Esophagus mucosa (tissue), 1 donor: ENCODE measurements around the gene PSTPIP1. TPM values are rescaled to one million over a fixed set of nuclear protein-coding genes. Genes with fewer than 3 reads are reported as not detected.
A peak's percentile ranks its signal among the peaks of the same experiment; 100 is the strongest.

Experiments used
- ATAC-seq: fragments of 200-7000 bp; cut with Tn5 transposase; one replicate; pipeline ENCODE4 v1.9.1; 2020
- total RNA-seq: library from RNA; stranded (reverse); gene quantifications from one replicate; pipeline ENCODE4 v1.2.4, GENCODE V29; 2023
- donor health status: DM: yes; HTN: yes; CAD: no.

PSTPIP1 gene
- total RNA-seq, 1 donor from 2014 or later: 1.3 TPM

DNA sequence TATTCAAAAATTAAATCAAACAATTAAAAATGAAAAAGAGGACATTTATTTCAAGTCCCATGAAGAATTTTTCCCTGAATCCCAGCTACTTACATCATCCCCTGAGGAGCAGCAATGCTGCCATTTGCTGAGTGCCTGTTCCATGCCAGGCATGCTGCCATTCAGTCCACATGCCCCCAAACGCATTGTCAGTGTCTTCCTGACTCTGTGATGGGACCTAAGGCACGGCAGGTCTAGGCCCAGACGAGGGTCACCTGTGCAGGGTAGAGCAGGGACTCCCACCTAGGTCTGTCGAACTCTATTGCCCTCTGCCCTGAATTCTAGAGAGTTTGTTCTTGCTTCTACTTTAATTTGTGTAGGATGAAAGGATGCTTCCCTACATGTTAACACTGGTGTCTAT, 7.0 kb downstream of the PSTPIP1 start:
- no peak for ATAC-seq

DNA sequence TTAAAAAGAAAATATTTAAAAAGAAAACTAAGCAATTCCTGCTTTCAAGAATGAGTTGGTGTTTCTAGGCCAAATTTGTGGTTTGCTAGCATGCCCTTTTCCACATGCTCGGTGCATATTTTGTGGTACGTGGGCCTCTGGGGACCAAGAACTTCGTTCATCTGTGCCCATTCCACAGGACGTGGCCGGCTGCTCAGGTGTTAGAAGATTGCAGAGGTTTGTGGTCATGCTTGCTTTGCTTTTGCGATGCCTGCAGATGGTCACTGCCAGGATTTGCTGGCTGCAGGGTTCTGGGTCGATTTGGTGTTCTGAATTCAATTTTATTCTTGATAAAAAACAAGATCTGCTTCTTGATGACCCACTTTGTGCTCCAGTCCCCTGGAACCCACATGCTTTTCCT, 7.5 kb downstream of the PSTPIP1 start:
- no peak for ATAC-seq

DNA sequence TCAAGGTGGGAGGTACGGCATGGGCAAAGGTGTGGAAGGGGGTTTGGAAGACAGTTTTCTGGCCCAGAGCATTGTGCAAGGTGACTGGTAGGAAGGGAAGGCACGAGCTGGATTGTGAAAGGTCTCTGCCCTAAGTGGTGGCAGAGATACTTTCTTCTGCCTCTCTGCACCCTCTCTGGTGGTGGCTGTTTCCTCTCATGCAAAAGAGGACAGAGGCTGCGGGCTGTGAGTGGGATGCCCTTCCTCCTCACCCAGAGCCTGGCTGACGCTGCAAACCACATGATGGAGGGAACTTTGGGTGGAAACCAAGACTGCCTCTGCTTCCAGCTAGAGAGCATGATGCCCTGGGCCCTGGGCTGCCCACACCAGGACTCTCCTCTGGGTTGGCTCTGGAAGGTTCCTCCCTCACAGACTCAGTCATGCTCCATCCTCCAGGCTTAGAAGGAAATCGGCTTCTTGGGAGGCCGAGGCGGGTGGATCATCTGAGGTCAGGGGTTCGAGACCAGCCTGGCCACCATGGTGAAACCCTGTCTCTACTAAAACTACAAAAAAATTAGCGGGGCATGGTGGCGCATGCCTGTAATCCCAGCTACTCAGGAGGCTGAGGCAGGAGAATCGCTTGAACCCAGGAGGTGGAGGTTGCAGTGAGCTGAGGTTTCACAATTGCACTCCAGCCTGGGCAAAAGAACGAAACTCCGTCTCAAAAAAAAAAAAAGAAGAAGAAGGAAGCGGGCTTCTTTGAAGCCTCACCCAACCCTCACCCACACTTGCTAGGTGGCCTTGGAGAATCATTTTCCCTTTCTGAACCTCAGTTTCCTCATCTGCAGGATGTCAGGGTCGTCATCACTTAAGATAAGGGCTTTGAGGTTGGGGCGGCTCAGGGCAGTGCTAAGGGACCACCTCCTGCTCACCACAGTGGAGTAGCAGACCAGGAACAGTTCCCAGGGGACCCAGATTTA, 8.3 kb downstream of the PSTPIP1 start:
- ATAC-seq: peak; percentile 57

DNA sequence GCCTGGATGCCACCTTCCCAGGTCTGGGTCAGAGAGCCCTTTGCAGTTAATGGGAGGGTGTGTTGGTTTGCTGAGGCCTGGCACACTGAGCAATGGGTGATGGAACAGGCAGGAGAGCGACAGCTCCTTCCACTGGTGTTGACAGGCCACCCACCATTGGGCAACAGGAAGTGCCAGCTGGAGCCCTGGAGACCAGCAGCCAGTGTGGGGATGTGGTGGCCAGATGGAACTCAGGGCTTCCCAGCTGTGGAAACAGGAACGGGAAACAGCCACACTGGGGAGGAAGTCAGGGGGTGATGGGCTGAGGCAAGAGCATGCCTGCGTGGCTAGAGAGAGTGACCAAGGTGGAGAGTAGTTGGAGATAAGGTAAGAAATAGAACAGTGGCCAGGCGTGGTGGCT, 9.3 kb downstream of the PSTPIP1 start:
- peak; percentile 10 for ATAC-seq

DNA sequence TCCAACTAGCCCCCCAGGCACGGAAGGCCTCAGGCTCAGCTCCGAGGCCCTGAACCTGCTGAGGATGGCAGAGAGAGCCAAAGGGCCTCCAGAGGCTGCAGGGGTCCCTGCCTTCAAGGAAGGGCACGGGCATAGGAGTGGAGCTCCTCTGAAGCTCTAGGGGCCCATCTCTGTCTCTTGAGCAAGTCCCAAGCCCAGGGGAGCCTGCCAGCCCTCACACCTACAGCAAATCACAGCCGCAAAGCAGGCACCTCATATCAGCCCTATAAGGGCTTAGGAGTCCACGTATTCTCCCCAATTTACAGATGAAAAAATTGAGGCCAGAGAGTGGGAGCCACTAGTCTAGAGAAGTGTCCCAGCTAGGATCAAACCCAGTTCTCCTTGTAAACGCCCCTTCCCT, 14.2 kb downstream of the PSTPIP1 start:
- ATAC-seq: no peak

DNA sequence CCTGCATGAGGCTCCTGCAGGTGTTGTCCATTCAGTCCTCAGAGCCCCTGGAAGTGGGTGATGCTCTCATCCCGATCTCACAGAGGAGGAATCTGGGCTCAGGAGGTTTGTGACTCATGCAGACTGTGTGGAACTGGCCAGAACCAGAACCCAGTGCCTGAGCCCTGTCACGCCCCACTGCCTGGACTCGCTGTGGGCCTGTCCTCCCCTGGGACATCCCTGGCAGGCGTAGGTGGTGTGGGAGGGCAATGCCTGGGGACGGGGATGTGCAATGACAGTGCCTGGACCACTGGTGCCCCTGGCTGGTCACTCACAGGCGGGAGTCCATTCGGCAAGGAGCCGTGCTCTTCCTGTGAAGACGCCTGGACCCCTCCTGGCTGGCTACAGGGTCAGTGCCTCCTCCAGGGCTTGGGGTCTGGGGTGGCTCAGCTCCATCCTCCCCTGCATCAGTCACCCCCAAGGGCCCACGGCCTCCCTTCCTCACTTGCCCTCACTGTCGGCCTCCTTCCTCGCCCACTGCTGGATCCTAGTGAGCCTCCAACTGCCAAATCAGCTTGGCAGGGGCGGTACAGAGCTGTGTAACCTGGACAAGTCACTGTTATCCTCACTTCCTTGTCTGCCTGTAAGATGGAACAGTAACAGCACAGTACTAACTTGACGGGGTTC, 14.9 kb downstream of the PSTPIP1 start:
- peak; percentile 6 for ATAC-seq

DNA sequence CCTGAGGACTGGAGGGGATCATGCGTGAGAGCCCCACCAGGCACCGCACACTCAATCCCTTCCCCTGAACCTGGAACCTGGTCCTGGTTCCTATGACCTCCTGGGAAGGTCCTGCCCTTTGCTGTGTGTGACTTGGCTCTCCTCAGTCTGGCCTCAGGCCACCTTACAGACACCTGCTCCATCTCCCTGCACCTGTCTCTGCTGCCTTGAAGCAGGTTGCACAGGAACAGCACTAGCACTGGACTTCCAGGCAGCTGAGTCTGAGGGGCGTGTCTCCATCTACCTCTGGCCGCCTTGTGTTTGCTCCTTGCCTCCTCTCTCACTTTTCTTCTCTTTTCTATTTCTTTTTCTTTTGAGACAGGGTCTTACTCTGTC, 15.4 kb downstream of the PSTPIP1 start:
- no peak for ATAC-seq

DNA sequence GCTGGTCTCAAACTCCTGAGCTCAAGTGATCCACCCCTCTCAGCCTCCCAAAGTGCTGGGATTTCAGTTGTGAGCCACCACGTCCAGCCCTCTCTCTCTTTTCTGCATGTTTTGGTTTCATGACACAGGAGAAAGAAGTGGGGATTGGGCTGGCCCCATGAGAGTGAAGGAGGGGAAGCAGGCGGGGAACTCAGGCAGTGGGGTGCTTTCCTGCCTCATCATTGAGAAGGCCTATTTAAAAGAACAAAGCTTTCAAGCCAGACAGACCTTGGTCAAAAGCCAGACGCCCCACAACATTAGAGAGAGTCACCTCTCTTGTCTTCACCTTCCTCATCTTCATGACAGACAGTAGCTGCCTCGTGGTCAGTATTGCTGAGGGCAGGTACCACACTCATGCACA, 15.9 kb downstream of the PSTPIP1 start:
- ATAC-seq: no peak

DNA sequence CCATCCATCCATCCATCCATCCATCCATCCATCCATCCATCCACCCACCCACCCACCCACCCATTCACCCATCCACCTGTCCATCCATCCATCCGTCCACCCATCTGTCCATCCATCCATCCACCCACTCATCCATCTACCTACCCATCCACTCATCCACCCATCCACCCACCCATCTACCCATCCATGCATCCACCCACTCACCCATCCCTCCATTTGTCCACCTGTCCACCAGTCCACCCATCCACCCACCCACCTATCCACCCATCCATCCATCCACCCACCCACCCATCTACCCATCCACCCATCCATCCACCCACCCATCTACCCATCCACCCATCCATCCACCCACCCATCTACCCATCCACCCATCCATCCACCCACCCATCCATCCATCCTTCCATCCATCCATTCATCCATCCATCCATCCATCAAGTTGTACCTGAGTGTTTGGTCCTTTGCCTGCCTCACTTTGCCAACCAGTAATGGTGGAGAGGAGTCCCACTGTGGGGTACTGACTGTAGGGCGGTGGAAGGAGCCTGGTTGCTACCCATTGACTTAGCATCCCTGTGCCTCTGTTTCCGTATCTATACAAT, 17.3 kb downstream of the PSTPIP1 start:
- no peak for ATAC-seq

DNA sequence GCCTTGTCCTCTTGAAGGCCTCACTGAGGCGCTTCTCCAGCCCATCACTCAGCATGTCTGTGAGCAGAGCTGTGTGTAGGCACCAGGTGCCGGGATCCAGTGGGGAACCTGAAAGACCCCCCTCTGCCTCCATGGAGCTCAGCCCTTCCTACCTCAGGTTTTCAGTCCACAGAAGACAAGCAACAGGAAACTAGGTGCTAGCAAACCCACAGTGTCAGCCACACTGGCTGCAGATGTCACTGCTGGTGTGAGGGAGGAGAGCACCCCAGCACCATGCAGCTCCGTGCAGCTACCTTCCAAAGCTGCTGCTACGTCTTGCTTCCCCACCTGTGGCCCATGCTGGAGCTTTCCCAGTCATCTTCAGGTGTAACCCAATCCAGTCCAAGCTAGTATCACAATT, 17.9 kb downstream of the PSTPIP1 start:
- no peak for ATAC-seq

DNA sequence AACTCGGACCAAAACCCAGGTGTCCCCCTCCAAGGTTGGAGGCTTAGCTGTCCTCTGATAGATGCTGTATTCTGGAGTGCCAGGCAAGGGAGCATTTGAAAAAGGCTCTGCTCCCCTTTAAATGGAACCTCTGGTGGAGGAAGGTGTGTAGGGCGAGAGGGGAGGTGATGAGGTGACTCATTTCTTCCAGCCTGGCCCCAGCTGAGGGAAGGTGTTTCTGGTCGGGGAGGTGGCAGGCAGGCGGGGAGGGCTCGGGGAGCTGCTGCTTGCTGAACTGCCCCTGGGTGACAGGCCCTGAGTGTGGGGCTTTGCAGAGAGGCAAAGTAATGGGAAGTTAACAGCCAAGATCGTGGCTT, 18.8 kb downstream of the PSTPIP1 start:
- ATAC-seq: peak; percentile 48

DNA sequence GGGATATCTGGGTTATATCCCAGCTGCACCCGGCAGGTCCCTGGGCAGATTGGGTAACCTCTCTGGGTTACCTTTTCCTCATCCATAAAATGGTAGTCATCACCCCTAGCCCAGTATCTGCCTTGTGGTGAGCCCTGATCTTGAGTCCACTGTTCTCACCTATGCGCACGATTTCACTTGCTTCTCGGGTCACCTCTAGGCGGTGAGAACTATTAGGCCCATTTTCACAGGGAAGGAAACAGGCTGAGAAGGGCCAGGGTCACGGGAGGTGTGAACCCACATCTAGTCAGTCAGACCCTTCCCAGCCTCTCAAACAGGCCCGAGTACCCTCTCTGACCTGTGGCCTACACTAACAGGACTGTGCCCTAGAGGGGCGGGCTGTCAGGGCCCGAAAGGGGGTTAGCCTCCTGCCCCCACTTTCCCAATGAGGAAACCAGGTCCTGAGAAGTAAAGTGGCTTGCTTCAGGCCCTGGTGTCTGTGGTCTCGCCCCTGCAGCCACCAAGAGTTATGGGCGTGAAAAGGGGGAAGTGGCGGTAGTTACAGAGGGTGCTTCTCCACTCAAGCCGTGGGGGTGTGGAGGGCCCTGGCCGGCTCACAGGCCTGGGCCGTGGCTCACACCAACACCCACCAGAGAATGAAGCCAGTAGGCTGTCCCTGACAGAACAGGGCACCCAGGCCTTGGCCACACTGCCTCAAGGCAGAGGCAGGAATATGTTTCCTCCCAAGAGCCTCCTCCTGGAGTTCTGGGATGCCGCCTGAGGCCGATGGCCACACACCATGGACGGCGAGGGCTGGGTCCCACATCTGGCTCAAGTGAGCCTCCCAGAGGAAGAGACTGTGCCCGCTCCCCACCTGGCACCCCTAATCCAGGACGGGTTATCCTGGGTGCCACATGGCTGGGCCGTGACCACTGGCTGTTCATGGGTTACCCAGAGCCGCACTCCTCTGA, 19.5 kb downstream of the PSTPIP1 start:
- ATAC-seq: peak; percentile 4

DNA sequence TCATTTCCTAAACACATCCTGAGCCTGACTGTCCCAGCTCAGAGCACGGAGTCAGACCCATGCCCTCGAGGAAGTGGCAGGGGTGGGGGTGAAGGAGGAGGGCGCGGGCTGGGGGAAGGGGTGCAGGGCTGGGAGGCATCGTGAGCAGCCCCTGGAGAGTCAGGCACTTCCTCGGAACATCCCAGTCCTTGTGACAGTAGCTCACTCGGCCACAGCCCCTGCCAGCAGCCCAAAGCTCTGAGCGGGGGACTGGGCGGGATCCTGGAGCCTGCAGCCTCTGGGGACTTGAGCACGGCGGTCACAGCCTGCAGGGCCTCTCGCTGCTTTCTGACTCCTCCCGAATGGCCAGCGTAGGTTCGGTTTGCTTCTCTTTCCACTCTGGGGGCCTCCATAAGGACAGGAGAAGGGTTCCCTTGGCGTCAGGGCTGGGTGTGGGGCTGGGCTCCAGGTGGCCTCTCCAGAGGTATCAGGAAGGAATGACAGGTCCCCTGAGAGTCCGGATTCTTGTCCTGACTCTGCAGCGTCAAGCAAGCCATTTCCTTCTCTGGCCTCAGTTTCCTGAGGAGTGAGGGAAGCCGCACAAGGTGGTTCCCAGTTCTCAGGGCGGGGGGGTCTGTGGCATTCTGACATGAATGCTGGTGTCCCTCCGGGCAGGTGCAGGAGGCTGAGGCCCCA, 20.9 kb downstream of the PSTPIP1 start:
- ATAC-seq: no peak

DNA sequence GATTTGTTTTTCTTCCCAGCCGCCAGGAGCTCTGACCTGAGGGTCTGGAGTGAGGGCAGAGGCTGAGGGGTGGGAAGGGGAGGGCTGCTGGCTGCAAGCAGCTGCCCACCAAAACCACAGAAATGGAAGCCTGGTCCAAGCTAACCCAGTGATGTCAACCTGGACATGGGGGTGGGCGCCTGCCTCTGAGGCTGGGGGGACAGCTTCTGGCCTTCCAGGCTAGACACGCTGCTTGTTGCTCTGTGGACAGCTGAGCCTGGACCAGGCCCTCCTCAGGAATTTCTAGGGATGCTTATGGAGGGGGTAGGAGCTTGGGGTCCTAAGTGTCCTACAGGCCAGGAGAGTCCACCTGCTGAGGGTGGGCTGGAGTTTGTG, 21.4 kb downstream of the PSTPIP1 start:
- ATAC-seq: no peak

DNA sequence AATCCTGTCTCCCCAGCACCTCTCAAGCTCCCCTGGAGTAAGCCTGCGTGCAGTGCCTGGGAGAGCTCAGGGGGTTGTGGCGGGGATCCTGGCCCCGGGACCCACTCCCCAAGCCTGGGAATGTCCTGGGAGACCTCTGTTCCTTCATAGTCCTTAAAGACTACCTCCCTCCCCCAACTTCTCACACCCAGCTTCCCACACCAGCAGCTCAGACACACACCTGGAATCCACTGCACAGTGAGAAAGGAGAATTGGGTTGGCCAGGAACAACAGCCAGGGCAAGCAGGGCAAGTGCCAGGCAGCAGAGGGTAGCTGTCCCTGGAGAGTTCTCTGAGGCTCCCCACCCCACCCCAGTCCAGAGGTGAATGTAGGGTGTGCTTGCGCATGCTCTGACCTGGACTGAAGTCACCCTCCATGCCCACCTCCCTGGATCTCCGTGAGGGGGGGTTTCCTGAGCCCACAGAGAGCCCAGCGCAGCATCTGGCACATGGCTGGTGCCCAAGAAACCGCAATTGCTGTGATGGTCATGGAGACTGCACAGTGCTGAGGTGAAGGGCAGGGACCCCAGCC, 22.2 kb downstream of the PSTPIP1 start:
- no peak for ATAC-seq

DNA sequence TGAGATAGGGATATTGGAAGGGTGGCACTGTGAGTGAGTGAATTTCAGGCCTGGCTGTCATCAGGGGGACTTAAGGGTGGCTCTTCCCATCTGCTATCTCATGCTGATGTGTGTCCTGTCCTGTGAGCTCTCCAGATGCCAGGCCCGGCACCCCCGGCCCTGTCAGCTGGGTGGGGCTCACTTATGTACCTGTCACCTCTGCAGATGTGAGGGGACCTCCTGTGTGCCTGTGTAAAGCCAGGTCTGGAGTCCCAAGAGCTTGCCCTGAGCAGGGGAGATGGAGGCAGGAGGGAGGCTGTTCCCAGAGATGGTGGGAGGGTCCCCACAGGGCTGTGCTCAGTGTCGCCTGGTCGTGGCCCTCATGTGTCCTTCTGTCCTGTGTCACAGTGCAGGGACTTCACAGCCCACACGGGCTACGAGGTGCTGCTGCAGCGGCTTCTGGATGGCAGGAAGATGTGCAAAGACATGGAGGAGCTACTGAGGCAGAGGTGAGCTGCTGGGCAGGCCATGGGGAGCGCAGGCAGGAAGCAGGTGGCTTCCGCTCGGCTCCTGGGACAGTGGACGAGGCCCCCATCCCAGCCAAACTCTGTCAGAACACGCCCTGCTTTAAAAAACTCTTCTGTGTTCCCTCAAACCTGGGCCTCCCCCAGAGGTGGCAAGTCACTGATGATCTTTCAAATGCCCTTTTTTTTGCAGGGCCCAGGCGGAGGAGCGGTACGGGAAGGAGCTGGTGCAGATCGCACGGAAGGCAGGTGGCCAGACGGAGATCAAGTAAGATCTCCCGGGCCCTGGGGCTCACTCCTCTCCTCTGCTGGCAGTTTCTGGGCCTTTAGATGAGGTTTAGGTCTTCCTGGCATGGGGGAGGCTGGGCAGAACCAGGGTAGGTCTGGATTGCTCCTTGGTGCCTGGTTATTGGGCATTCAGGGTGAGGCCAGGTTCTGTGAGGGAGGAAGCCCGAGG, 23.1 kb downstream of the PSTPIP1 start:
- no peak for ATAC-seq

DNA sequence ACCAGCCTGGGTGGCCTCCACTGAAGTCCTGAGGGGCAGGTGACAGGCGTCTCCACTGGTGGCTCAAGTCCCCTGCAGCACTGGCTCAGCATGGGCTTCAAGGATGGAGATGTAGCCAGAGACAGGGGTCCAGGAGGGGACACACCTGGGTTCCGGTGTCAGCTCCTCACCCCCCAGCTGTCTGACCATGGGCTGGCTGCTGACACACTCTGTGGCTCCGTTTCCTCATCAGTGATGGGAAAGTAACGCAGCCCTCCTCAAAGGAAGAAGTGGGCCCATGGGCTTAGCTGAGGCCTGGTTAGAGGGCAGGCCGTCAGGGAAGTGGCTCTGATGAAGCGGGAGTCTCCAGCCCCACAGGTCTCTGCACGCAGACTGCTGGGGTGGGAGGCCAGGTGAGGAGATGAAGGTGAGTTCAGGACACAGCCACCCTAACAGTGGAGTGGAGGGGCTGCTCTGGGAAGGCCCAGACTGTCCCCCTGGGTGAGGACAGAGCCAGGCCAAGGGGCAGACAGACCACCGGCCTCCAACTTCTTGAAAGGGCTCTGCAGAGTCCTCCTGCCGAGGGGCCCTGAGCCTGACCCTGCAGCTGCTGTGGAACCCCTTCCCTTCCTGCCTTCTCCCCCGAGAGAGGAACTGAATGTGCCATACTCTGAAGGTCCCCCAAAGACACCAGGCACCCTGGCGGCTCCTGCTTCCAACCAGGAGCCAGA, 24.0 kb downstream of the PSTPIP1 start:
- no peak for ATAC-seq

DNA sequence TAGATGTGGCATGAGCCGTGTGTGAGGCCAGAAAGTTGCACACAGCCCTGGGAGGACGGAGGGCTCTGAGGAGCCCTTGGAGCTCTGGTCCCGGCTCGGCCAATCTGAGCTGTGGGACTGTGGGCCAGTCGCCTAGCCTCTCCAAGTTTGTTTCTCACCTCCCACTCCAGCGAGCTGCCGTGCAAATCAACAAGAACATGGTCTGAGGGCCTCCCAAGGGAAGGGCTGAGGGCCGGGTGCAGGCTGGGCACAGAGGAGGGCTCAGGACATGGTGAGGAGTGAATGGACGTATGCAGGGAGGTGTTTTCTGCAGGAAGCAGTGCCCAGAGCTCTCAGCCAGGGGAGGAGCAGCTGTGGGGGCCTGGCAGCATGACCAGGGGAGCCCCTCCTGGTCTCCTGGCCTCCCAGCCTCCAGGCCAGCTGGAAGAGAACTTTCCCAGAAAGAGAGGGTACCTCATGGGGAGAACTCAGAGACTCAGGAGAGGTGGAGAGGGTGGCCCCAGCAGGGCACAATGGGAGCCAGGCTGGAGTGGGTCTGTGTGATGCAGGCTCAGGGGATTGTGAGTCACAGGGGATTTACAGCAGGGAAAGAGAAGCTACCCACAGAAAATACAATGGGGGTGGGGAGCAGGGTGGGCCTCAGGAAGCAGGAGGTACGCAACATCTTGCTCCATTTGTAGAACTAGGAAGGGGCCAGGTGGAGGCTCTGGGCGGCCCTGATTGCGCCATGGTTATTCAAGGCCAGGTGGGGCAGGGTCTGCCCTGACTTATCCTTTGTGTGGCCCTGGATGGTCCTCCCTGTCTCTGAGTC, 24.8 kb downstream of the PSTPIP1 start:
- no peak for ATAC-seq
